Peyer's patch (tissue), 4 donors: Measurements from ENCODE around the gene DISC1. TPM values are rescaled to one million over a fixed set of nuclear protein-coding genes. Genes with fewer than 3 reads are reported as not detected.

Source experiments
- DNase-seq, 3 donors: peaks; one replicate each; pipeline ENCODE4 v3.0.0-alpha.2; 2017 to 2019
- H3K27ac ChIP-seq, 4 donors: fragments of 200-600 bp; sonication (generic); one replicate each; pipeline ENCODE4 v1.5.1; 2016 to 2019
- H3K27me3 ChIP-seq, 2 donors: fragments of 200-600 bp; sonication (generic); one replicate each; pipeline ENCODE4 v1.5.1; 2019
- H3K36me3 ChIP-seq, 3 donors: fragments of 200-600 bp; sonication (generic); one replicate each; pipeline ENCODE4 v1.5.1; 2016 to 2019
- H3K4me1 ChIP-seq, 4 donors: fragments of 200-600 bp; sonication (generic); one replicate each; pipeline ENCODE4 v1.5.1; 2016 to 2019
- H3K4me3 ChIP-seq, 4 donors: fragments of 200-600 bp; sonication (generic); 1 replicate in 3 of 4; 2 replicates in 1 of 4; pipeline ENCODE4 v1.5.1; 2016 to 2019; ENCODE audit warnings: mild to moderate bottlenecking in 1 of 4
- H3K9me3 ChIP-seq, 4 donors: fragments of 200-600 bp; sonication (generic); one replicate each; pipeline ENCODE4 v1.5.1; 2016 to 2019; ENCODE audit warnings: mild to moderate bottlenecking in 1 of 4
- POLR2A ChIP-seq, 2 donors: fragments of 450-650 bp; IDR thresholded peaks; one replicate each; pipeline ENCODE4 v1.5.1; 2017; ENCODE audit warnings: antibody characterized with exemption in 2 of 2, mild to moderate bottlenecking in 2 of 2, moderate library complexity in 2 of 2
- total RNA-seq, 4 donors: library from RNA; depleted of rRNA; stranded (reverse); fragments of >200 nt; gene quantifications; one replicate each; pipeline ENCODE4 v1.1.0, GENCODE V29; 2016
- TF ChIP-seq, protein P1 (sequence below), 6 experiments: fragments of 450-650 bp in 4 of 6; fragments of 200-600 bp in 2 of 6; sonication (generic) in 1 of 6; IDR thresholded peaks; one replicate each; pipeline ENCODE4 v1.5.1; 2017 to 2019; ENCODE audit warnings: antibody characterized with exemption in 6 of 6, mild to moderate bottlenecking in 3 of 6, moderate library complexity in 1 of 6

Gene DISC1
- total RNA-seq, 4 donors from 2014 or later: 2.3 to 39.6 (median 5.6) TPM

DNA sequence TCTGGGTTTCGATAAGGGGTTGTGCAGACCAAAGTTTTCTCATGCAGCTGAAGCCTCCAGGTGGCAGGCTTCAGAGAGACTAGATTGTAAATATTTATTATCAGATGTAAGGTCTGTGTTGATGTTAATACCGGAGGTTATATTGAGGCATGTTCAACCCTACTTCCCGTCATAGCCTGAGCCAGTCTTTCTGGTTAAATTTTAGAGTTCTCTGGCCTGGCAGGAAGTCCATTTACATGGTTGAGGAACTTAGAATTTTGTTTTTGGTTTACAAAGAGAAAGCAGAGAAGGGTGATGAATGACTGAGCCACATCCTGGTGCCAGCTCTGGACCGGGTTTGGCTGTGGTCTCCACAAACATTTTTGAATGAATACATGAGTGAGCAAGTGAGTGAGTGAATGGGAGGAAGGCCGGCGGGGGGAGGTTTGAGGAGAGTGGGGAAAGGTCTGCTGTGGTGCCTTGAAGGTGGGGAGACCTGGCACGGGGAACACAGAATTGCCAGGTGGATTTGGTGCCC lies 218.5 kb downstream of the DISC1 start:
- no peaks in the 10 kb centered on the region for H3K27me3 ChIP-seq
- H3K4me1 ChIP-seq: no peaks in the 10 kb centered on the region
- DNase-seq: no peak
- no peaks in the 10 kb centered on the region for H3K9me3 ChIP-seq
- TF ChIP-seq, protein P1, sequence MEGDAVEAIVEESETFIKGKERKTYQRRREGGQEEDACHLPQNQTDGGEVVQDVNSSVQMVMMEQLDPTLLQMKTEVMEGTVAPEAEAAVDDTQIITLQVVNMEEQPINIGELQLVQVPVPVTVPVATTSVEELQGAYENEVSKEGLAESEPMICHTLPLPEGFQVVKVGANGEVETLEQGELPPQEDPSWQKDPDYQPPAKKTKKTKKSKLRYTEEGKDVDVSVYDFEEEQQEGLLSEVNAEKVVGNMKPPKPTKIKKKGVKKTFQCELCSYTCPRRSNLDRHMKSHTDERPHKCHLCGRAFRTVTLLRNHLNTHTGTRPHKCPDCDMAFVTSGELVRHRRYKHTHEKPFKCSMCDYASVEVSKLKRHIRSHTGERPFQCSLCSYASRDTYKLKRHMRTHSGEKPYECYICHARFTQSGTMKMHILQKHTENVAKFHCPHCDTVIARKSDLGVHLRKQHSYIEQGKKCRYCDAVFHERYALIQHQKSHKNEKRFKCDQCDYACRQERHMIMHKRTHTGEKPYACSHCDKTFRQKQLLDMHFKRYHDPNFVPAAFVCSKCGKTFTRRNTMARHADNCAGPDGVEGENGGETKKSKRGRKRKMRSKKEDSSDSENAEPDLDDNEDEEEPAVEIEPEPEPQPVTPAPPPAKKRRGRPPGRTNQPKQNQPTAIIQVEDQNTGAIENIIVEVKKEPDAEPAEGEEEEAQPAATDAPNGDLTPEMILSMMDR (IDR thresholded peaks at IDR 0.05): peak in 1 of 6 experiments; percentile 5
- TF ChIP-seq POLR2A (IDR thresholded peaks at IDR 0.05): no peak
- no peaks in the 10 kb centered on the region for H3K36me3 ChIP-seq
- H3K27ac ChIP-seq: no peak overlapping the region
- H3K4me3 ChIP-seq: no peak overlapping the region

DNA sequence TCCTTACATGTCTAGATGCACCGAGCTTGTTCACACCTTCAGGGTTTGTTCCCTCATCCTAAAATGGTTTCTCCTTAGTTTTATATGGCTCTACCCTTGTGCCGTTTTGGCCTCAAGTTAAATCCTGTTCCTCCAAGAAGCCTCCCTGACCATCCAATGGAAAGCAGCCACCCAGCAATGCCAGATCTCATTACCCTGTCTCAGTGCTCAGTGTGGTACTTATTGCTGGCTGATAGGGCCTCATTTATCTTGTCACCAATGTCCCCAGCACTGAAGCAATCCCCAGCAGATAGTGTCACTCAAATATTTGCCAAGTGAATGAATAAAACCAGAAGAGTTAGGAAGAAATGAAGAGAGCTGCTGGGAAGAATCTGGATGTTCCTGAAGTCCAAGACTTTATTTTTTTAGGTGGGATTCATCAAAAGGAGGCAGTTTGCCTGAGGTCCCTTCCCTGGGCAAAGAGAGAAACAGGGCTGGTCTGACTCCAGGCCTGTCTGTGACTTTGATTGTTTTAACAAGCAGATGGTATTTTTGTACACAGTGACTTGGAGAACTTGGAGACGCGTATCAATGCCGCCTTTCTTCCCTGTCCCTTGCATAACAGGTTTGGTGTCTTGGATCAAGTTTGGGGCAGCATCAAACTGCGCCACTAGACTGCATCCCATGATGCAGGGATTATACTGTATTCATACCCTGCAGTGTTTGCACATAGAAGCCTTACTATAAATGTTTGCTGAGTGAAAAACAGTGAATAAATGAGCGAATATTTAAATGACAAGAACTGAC lies 221.2 kb downstream of the DISC1 start:
- no peak for TF ChIP-seq POLR2A (IDR thresholded peaks at IDR 0.05)
- TF ChIP-seq, protein P1 (IDR thresholded peaks at IDR 0.05): no peak
- Histone ChIP-seq H3K36me3 (no peaks in the 10 kb centered on the region), H3K4me1 (no peaks in the 10 kb centered on the region), H3K27me3 (no peaks in the 10 kb centered on the region), H3K4me3 (no peak overlapping the region), H3K9me3 (no peaks in the 10 kb centered on the region), H3K27ac (no peak overlapping the region)
- no peak for DNase-seq

DNA sequence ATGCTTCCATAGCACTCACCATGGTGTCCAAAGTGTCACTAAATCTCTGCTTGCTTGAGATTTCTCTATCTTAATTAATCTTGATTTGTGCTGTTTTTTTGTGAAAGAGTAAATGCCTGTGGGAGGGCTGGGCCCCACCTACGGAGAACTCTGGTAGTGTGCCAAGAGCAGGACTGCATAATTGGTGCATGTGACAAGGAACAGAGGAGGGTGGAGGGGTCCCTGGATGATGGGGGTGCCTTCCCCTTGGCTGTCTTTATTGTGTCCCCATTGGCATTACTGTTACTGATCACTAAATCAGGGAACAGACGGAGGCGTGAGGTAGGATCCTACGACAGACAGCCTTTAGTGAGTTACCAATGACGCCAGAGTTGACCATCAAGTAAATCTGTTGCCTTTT lies 223.4 kb downstream of the DISC1 start:
- Histone ChIP-seq H3K9me3 (no peaks in the 10 kb centered on the region), H3K4me3 (no peak overlapping the region), H3K27ac (no peak overlapping the region), H3K27me3 (no peaks in the 10 kb centered on the region), H3K4me1 (no peaks in the 10 kb centered on the region), H3K36me3 (no peaks in the 10 kb centered on the region)
- TF ChIP-seq, protein P1 (IDR thresholded peaks at IDR 0.05): no peak
- TF ChIP-seq POLR2A (IDR thresholded peaks at IDR 0.05): no peak
- DNase-seq: no peak

DNA sequence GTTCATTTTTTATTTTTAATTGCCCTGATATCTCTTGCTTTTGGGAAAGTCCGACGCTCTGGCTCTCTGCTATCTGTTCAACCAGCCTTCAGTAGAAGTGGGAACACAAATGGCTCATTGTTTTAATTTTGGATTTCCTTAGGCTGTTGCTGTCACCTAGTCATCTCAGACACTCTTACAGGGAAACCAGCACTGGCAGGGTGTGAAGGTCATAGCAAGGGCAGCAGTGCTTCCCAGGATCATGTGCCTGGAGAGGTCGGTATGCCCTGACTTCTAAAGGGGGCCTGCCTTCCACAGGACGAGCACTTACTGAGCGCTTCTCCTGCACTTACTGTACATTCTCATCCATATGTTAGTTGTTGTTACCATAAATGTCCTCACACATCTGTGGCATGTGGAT lies 224.2 kb downstream of the DISC1 start:
- Histone ChIP-seq H3K4me3 (no peak overlapping the region), H3K27ac (no peak overlapping the region), H3K9me3 (no peaks in the 10 kb centered on the region), H3K27me3 (no peaks in the 10 kb centered on the region), H3K36me3 (no peaks in the 10 kb centered on the region), H3K4me1 (no peaks in the 10 kb centered on the region)
- TF ChIP-seq POLR2A (IDR thresholded peaks at IDR 0.05): no peak
- TF ChIP-seq, protein P1 (IDR thresholded peaks at IDR 0.05): no peak
- DNase-seq: no peak

DNA sequence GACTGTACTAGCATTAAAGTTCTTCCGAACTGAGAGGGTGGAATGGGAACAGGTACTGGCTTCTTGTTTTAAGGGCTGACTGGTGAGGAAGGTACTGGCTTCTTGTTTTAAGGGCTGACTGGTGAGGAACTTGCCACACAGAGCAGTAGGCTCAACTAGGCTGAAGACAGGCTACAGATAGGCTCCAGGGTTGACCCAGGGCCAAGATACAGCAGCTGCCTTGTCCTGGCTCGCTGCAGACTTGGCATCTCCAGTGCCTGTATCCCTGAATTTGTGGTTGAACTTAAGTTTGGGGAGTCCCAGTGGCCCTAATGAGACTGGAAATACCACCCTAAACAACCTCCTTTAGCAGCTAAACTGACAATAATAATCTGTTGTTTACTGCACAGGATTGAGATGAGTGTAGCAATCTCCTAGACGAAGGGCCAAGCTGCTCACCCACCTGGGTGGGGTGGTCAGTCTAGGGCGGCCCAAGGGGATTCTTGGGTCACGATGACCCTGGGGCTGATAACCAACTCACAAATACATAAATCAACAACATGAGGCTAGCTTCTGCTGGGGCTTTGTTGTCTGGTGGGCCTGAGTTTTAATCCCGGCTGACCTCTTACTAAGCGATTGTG lies 227.1 kb downstream of the DISC1 start:
- H3K27me3 ChIP-seq: no peaks in the 10 kb centered on the region
- no peak overlapping the region for H3K4me3 ChIP-seq
- DNase-seq: no peak
- no peak overlapping the region for H3K27ac ChIP-seq
- H3K9me3 ChIP-seq: no peaks in the 10 kb centered on the region
- H3K4me1 ChIP-seq: no peaks in the 10 kb centered on the region
- no peak for TF ChIP-seq POLR2A (IDR thresholded peaks at IDR 0.05)
- TF ChIP-seq, protein P1 (IDR thresholded peaks at IDR 0.05): no peak
- no peaks in the 10 kb centered on the region for H3K36me3 ChIP-seq
